ENCODE data around the gene CLCN6.

- no peak for TF ChIP-seq POLR2A (IDR thresholded peaks at IDR 0.05)
- TF ChIP-seq, protein P1, sequence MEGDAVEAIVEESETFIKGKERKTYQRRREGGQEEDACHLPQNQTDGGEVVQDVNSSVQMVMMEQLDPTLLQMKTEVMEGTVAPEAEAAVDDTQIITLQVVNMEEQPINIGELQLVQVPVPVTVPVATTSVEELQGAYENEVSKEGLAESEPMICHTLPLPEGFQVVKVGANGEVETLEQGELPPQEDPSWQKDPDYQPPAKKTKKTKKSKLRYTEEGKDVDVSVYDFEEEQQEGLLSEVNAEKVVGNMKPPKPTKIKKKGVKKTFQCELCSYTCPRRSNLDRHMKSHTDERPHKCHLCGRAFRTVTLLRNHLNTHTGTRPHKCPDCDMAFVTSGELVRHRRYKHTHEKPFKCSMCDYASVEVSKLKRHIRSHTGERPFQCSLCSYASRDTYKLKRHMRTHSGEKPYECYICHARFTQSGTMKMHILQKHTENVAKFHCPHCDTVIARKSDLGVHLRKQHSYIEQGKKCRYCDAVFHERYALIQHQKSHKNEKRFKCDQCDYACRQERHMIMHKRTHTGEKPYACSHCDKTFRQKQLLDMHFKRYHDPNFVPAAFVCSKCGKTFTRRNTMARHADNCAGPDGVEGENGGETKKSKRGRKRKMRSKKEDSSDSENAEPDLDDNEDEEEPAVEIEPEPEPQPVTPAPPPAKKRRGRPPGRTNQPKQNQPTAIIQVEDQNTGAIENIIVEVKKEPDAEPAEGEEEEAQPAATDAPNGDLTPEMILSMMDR (IDR thresholded peaks at IDR 0.05): no peak
Measured at GRCh38 chr1:11881749-11882441, 75.9 kb downstream of the CLCN6 start.

Measured in body of pancreas (tissue), 4 donors.